ENCODE results near the gene ANKHD1. TPM values are rescaled to one million over a fixed set of nuclear protein-coding genes. Genes with fewer than 3 reads are reported as not detected.

Gene ANKHD1
- total RNA-seq, 1 experiment from 2014 or later, result 130 TPM

GRCh38 chr5:140362311-140362710, 39.3 kb upstream of the ANKHD1 start:
- Histone ChIP-seq H3K9me3 (no peaks in the 10 kb centered on the region), H3K27me3 (replicated peaks; ENCODE audit: control insufficient read depth, insufficient read depth, low read length) (no peaks in the 10 kb centered on the region), H3K4me1 (peaks cover 9% of the 10 kb centered on the region; the same call in 1 of the 2 replicates), H3K36me3 (ENCODE audit: control insufficient read depth, insufficient read depth, low read length) (no peaks in the 10 kb centered on the region), H3K4me3 (ENCODE audit: low read depth, low read length) (no peak overlapping the region)
- Mint-ChIP-seq H3K27me3 (ENCODE audit: insufficient read depth, unreplicated experiment) (no peaks in the 10 kb centered on the region), H3K27ac (ENCODE audit: unreplicated experiment) (no peak overlapping the region), H3K36me3 (ENCODE audit: insufficient read depth, unreplicated experiment) (peaks cover 5% of the 10 kb centered on the region), H3K4me3 (ENCODE audit: unreplicated experiment) (no peak overlapping the region), H3K4me1 (ENCODE audit: low read depth, unreplicated experiment) (peaks cover 14% of the 10 kb centered on the region), H3K9me3 (ENCODE audit: unreplicated experiment) (no peaks in the 10 kb centered on the region)
- CTCF ChIA-PET, result interaction anchor here (0.6 kb wide), 1 partner anchor 59 kb away, joined by 3 read pairs; no protein-coding TSS in a partner anchor
- intact Hi-C loops (cut with micrococcal nuclease; ENCODE audit: unreplicated experiment), result no loop called here
- POLR2A ChIA-PET, result no interaction called here
- no peak for DNase-seq
- BruUV-seq (replicated peaks), result no TSS peak
- TF ChIP-seq CTCF (IDR thresholded peaks at IDR 0.05; ENCODE audit: insufficient read depth in 1 of 2, low read depth in 1 of 2, low read length in 1 of 2, severe bottlenecking in 1 of 2, unreplicated experiment in 1 of 2), result no peak

GRCh38 chr5:140362875-140363630, 38.6 kb upstream of the ANKHD1 start:
- Histone ChIP-seq H3K27me3 (replicated peaks; ENCODE audit: control insufficient read depth, insufficient read depth, low read length) (no peaks in the 10 kb centered on the region), H3K4me1 (peaks cover 7% of the 10 kb centered on the region; the same call in 1 of the 2 replicates), H3K36me3 (ENCODE audit: control insufficient read depth, insufficient read depth, low read length) (no peaks in the 10 kb centered on the region), H3K4me3 (ENCODE audit: low read depth, low read length) (no peak overlapping the region), H3K9me3 (no peaks in the 10 kb centered on the region)
- no TSS peak for BruUV-seq (replicated peaks)
- no peaks in the 10 kb centered on the region for H3K36me3 Mint-ChIP-seq (ENCODE audit: insufficient read depth, unreplicated experiment)
- no peak overlapping the region for H3K27ac Mint-ChIP-seq (ENCODE audit: unreplicated experiment)
- DNase-seq, result peak; percentile 63 to 75
- intact Hi-C loops (cut with micrococcal nuclease; ENCODE audit: unreplicated experiment), result no loop called here
- CTCF ChIA-PET, result interaction anchor here (0.6 to 1.6 kb wide), 5 partner anchors 10 to 87 kb away, joined by 3 to 11 read pairs (median 4); partner anchors contain the start of gene HBEGF
- peak; percentile 65 to 74 for TF ChIP-seq CTCF (IDR thresholded peaks at IDR 0.05; ENCODE audit: insufficient read depth in 1 of 2, low read depth in 1 of 2, low read length in 1 of 2, severe bottlenecking in 1 of 2, unreplicated experiment in 1 of 2)
- peak overlapping the region; percentile 39 for H3K4me3 Mint-ChIP-seq (ENCODE audit: unreplicated experiment)
- H3K4me1 Mint-ChIP-seq (ENCODE audit: low read depth, unreplicated experiment), result peaks cover 7% of the 10 kb centered on the region
- POLR2A ChIA-PET, result no interaction called here
- H3K27me3 Mint-ChIP-seq (ENCODE audit: insufficient read depth, unreplicated experiment), result no peaks in the 10 kb centered on the region
- no peaks in the 10 kb centered on the region for H3K9me3 Mint-ChIP-seq (ENCODE audit: unreplicated experiment)

- Histone ChIP-seq H3K27me3 (replicated peaks; ENCODE audit: control insufficient read depth, insufficient read depth, low read length) (no peaks in the 10 kb centered on the region), H3K36me3 (ENCODE audit: control insufficient read depth, insufficient read depth, low read length) (no peaks in the 10 kb centered on the region), H3K4me1 (peaks cover 3% of the 10 kb centered on the region; the same call in 1 of the 2 replicates), H3K4me3 (ENCODE audit: low read depth, low read length) (no peak overlapping the region), H3K9me3 (no peaks in the 10 kb centered on the region)
- Mint-ChIP-seq H3K4me3 (ENCODE audit: unreplicated experiment) (peak overlapping the region; percentile 39), H3K9me3 (ENCODE audit: unreplicated experiment) (no peaks in the 10 kb centered on the region), H3K27me3 (ENCODE audit: insufficient read depth, unreplicated experiment) (no peaks in the 10 kb centered on the region), H3K4me1 (ENCODE audit: low read depth, unreplicated experiment) (peaks cover under 1% of the 10 kb centered on the region), H3K36me3 (ENCODE audit: insufficient read depth, unreplicated experiment) (no peaks in the 10 kb centered on the region), H3K27ac (ENCODE audit: unreplicated experiment) (no peak overlapping the region)
- no peak for TF ChIP-seq CTCF (IDR thresholded peaks at IDR 0.05; ENCODE audit: insufficient read depth in 1 of 2, low read depth in 1 of 2, low read length in 1 of 2, severe bottlenecking in 1 of 2, unreplicated experiment in 1 of 2)
- ChIA-PET CTCF (interaction anchor here (0.6 to 1.6 kb wide), 5 partner anchors 9 to 86 kb away, joined by 3 to 11 read pairs (median 4); partner anchors contain the start of gene HBEGF), POLR2A (interaction anchor here (0.5 kb wide), 1 partner anchor 207 kb away, joined by 3 read pairs; no protein-coding TSS in a partner anchor)
- no TSS peak for BruUV-seq (replicated peaks)
- intact Hi-C loops (cut with micrococcal nuclease; ENCODE audit: unreplicated experiment), result no loop called here
- no peak for DNase-seq
These were observed 37.8 kb upstream of the ANKHD1 start for GRCh38 chr5:140363631-140364471.
